ENCODE measurements around the gene RPH3AL. TPM values are rescaled to one million over a fixed set of nuclear protein-coding genes. Genes with fewer than 3 reads are reported as not detected.

Gene RPH3AL
- polyA plus RNA-seq, 1 donor from 2014 or later = 0.87 TPM

DNA sequence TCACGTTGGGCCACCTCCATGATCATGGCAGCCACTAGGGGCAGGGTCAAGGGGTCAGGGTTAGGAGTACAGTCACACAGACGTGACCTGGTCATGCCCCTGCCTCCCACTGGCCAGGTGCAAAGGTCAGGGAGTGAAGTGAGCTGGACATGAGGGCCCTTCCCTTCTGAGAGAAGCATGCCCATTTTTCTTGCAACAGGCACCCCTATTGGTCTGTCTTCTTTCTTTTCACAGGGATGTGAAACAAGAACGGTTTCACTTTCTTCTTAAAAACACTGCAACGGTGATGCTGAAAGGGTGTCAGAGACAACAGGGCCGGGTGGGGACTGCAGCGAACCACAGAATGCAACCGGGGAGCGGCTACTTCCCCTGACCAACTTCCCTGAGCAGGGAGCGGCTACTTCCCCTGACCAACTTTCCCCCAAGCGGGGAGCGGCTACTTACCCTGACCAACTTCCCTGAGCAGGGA is 119.1 kb downstream of the RPH3AL start:
- TF ChIP-seq EP300 (conservative IDR thresholded peaks at IDR 0.05; ENCODE audit: poor library complexity, severe bottlenecking) (no peak), POLR2AphosphoS5 (IDR thresholded peaks at IDR 0.05) (no peak), RAD21 (conservative IDR thresholded peaks at IDR 0.05) (no peak), TAF1 (IDR thresholded peaks at IDR 0.05; ENCODE audit: low read depth) (no peak), MXI1 (conservative IDR thresholded peaks at IDR 0.05; ENCODE audit: poor library complexity, severe bottlenecking) (no peak), EZH2 (IDR thresholded peaks at IDR 0.05; ENCODE audit: borderline replicate concordance, insufficient read depth, low read length, poor library complexity, severe bottlenecking) (no peak), SMC3 (conservative IDR thresholded peaks at IDR 0.05; ENCODE audit: poor library complexity) (no peak)
- TF ChIP-seq, protein P1, sequence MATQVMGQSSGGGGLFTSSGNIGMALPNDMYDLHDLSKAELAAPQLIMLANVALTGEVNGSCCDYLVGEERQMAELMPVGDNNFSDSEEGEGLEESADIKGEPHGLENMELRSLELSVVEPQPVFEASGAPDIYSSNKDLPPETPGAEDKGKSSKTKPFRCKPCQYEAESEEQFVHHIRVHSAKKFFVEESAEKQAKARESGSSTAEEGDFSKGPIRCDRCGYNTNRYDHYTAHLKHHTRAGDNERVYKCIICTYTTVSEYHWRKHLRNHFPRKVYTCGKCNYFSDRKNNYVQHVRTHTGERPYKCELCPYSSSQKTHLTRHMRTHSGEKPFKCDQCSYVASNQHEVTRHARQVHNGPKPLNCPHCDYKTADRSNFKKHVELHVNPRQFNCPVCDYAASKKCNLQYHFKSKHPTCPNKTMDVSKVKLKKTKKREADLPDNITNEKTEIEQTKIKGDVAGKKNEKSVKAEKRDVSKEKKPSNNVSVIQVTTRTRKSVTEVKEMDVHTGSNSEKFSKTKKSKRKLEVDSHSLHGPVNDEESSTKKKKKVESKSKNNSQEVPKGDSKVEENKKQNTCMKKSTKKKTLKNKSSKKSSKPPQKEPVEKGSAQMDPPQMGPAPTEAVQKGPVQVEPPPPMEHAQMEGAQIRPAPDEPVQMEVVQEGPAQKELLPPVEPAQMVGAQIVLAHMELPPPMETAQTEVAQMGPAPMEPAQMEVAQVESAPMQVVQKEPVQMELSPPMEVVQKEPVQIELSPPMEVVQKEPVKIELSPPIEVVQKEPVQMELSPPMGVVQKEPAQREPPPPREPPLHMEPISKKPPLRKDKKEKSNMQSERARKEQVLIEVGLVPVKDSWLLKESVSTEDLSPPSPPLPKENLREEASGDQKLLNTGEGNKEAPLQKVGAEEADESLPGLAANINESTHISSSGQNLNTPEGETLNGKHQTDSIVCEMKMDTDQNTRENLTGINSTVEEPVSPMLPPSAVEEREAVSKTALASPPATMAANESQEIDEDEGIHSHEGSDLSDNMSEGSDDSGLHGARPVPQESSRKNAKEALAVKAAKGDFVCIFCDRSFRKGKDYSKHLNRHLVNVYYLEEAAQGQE (IDR thresholded peaks at IDR 0.05; ENCODE audit: borderline replicate concordance) = no peak
- TF ChIP-seq, protein P2, sequence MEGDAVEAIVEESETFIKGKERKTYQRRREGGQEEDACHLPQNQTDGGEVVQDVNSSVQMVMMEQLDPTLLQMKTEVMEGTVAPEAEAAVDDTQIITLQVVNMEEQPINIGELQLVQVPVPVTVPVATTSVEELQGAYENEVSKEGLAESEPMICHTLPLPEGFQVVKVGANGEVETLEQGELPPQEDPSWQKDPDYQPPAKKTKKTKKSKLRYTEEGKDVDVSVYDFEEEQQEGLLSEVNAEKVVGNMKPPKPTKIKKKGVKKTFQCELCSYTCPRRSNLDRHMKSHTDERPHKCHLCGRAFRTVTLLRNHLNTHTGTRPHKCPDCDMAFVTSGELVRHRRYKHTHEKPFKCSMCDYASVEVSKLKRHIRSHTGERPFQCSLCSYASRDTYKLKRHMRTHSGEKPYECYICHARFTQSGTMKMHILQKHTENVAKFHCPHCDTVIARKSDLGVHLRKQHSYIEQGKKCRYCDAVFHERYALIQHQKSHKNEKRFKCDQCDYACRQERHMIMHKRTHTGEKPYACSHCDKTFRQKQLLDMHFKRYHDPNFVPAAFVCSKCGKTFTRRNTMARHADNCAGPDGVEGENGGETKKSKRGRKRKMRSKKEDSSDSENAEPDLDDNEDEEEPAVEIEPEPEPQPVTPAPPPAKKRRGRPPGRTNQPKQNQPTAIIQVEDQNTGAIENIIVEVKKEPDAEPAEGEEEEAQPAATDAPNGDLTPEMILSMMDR (IDR thresholded peaks at IDR 0.05; ENCODE audit: poor library complexity, severe bottlenecking) = no peak
- Histone ChIP-seq H3K4me3 (ENCODE audit: low read length) (no peak overlapping the region), H3K4me2 (ENCODE audit: low read length) (no peak overlapping the region), H3K9me3 (ENCODE audit: low read length) (no peaks in the 10 kb centered on the region), H3K9ac (ENCODE audit: low read length) (no peak overlapping the region), H3F3A (ENCODE audit: insufficient read depth, low read length, poor library complexity, severe bottlenecking) (no peaks in the 10 kb centered on the region), H3K27me3 (ENCODE audit: insufficient read depth, low read depth, low read length) (no peaks in the 10 kb centered on the region), H3K79me2 (replicated peaks; ENCODE audit: insufficient read depth, low read length) (no peaks in the 10 kb centered on the region), H3K27ac (ENCODE audit: low read length) (no peak overlapping the region), H4K20me1 (ENCODE audit: insufficient read depth) (no peaks in the 10 kb centered on the region), H3K36me3 (ENCODE audit: insufficient read depth, low read length) (no peaks in the 10 kb centered on the region), H2AFZ (ENCODE audit: low read depth, low read length) (no peak overlapping the region), H3K9me2 (ENCODE audit: insufficient read depth, low read length) (no peaks in the 10 kb centered on the region)

DNA sequence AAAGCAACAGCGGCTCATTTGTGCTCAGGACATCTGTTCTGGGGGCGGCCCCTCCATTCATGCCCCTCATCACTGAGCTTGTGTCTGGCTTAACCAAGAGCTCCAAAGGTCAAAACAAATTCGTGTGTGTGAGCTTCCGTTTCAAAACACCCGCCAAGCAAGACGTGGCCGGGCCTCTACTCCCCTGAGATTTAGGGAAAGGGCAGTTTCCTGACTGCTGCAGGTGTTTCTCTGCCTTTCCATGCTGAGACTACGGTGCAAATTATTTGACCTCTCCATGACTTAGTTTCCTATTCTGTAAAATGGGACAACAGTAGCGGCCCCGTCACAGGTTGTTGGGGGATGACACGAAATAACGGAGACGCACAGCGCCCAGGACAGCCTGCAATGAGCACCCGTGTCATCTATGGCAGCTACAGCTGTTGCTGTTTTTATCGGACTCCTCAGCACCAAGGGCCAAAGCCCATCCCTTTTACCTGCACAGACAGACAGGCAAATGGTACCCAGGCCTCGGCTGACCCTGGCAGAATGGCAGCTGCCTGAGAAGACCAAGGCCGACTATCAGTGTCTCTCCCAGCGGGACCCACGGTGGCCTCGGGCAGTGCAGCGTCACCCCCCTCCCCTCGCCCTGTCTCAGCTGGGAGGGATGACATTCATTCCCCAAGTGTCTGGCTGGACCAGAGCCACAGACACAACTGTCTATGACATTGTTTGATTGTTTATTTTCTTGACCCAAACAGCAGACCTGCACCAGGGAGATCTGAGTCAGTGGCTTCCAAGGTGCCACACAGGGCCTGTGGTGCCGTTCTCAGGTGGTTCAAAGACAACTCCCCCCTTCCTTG is 120.4 kb downstream of the RPH3AL start:
- H3K9me3 ChIP-seq (ENCODE audit: low read length) = no peaks in the 10 kb centered on the region
- H4K20me1 ChIP-seq (ENCODE audit: insufficient read depth) = no peaks in the 10 kb centered on the region
- H3K9me2 ChIP-seq (ENCODE audit: insufficient read depth, low read length) = no peaks in the 10 kb centered on the region
- H2AFZ ChIP-seq (ENCODE audit: low read depth, low read length) = no peak overlapping the region
- no peaks in the 10 kb centered on the region for H3F3A ChIP-seq (ENCODE audit: insufficient read depth, low read length, poor library complexity, severe bottlenecking)
- H3K4me3 ChIP-seq (ENCODE audit: low read length) = no peak overlapping the region
- H3K9ac ChIP-seq (ENCODE audit: low read length) = no peak overlapping the region
- H3K27me3 ChIP-seq (ENCODE audit: insufficient read depth, low read depth, low read length) = no peaks in the 10 kb centered on the region
- TF ChIP-seq TAF1 (IDR thresholded peaks at IDR 0.05; ENCODE audit: low read depth) (no peak), MXI1 (conservative IDR thresholded peaks at IDR 0.05; ENCODE audit: poor library complexity, severe bottlenecking) (no peak), EP300 (conservative IDR thresholded peaks at IDR 0.05; ENCODE audit: poor library complexity, severe bottlenecking) (no peak), EZH2 (IDR thresholded peaks at IDR 0.05; ENCODE audit: borderline replicate concordance, insufficient read depth, low read length, poor library complexity, severe bottlenecking) (no peak), SMC3 (conservative IDR thresholded peaks at IDR 0.05; ENCODE audit: poor library complexity) (no peak), POLR2AphosphoS5 (IDR thresholded peaks at IDR 0.05) (no peak)
- TF ChIP-seq, protein P2 (IDR thresholded peaks at IDR 0.05; ENCODE audit: poor library complexity, severe bottlenecking) = no peak
- H3K79me2 ChIP-seq (replicated peaks; ENCODE audit: insufficient read depth, low read length) = no peaks in the 10 kb centered on the region
- no peak overlapping the region for H3K27ac ChIP-seq (ENCODE audit: low read length)
- H3K36me3 ChIP-seq (ENCODE audit: insufficient read depth, low read length) = no peaks in the 10 kb centered on the region
- H3K4me2 ChIP-seq (ENCODE audit: low read length) = no peak overlapping the region

Measured in neural cell (in vitro differentiated cells).